H1 (cell line): Measurements from ENCODE around the gene CST5.

Experiments
- ATF2 ChIP-seq: IDR thresholded peaks from 2 replicates; pipeline ENCODE4 v1.6.1; 2012; ENCODE audit warnings: low read length, inconsistent platforms
- CHD2 ChIP-seq: IDR thresholded peaks from 2 replicates; pipeline ENCODE4 v1.6.1; 2012; ENCODE audit warnings: low read length, improper control_type of control experiment
- CTBP2 ChIP-seq: IDR thresholded peaks from 2 replicates; pipeline ENCODE4 v1.7.0; 2011; ENCODE audit warnings: borderline replicate concordance, mild to moderate bottlenecking, moderate library complexity, mixed read lengths, low read length; ENCODE audit not compliant: insufficient read depth, insufficient read length
- CTCF ChIP-seq, 3 experiments: IDR thresholded peaks; 1 replicate in 2 of 3; 2 replicates in 1 of 3; pipeline versions ENCODE4 v1.5.1 to v1.6.1; 2011; ENCODE audit warnings: low read length in 3 of 3, mild to moderate bottlenecking in 3 of 3, inconsistent platforms in 2 of 3, low read depth in 1 of 3, moderate library complexity in 1 of 3; ENCODE audit not compliant: insufficient read depth in 1 of 3; ENCODE audit errors: control extremely low read depth in 1 of 3
- EP300 ChIP-seq, 2 experiments: IDR thresholded peaks; 1 replicate in 1 of 2; 2 replicates in 1 of 2; pipeline ENCODE4 v1.6.1; 2011 to 2012; ENCODE audit warnings: low read depth in 2 of 2, low read length in 2 of 2, mild to moderate bottlenecking in 2 of 2, borderline replicate concordance in 1 of 2, inconsistent platforms in 1 of 2, moderate library complexity in 1 of 2
- EZH2 ChIP-seq: fragments of 200-600 bp; sonication (generic); IDR thresholded peaks from 2 replicates; pipeline ENCODE4 v1.7.1; 2012; ENCODE audit warnings: low read depth, mild to moderate bottlenecking, moderate library complexity, low read length, inconsistent platforms; ENCODE audit not compliant: severe bottlenecking
- FOSL1 ChIP-seq: IDR thresholded peaks from 2 replicates; pipeline ENCODE4 v1.6.1; 2011; ENCODE audit warnings: mild to moderate bottlenecking, low read depth, low read length, moderate library complexity; ENCODE audit not compliant: insufficient read depth
- HDAC6 ChIP-seq: IDR thresholded peaks from one replicate; pipeline ENCODE4 v1.7.1; 2012; ENCODE audit warnings: low read depth, mild to moderate bottlenecking, inconsistent platforms, low read length, moderate library complexity
- JUN ChIP-seq: IDR thresholded peaks from 2 replicates; pipeline ENCODE4 v1.6.1; 2011; ENCODE audit warnings: low read depth, mild to moderate bottlenecking, improper control_type of control experiment, low read length
- NRF1 ChIP-seq: IDR thresholded peaks from 2 replicates; pipeline ENCODE4 v1.6.1; 2011; ENCODE audit warnings: mild to moderate bottlenecking, low read depth, low read length, improper control_type of control experiment
- POLR2A ChIP-seq, 2 experiments: IDR thresholded peaks; 1 replicate in 1 of 2; 2 replicates in 1 of 2; pipeline ENCODE4 v1.6.1; 2011; ENCODE audit warnings: low read depth in 2 of 2, low read length in 2 of 2, mild to moderate bottlenecking in 2 of 2; ENCODE audit errors: control extremely low read depth in 1 of 2
- SP1 ChIP-seq: IDR thresholded peaks from 2 replicates; pipeline ENCODE4 v1.6.1; 2011; ENCODE audit warnings: low read depth, low read length

GRCh38 chr20:23907579-23907978 lies 28.0 kb upstream of the CST5 start:
- TF ChIP-seq JUN (no peak), EZH2 (no peak), ATF2 (no peak), SP1 (no peak), NRF1 (no peak), EP300 (IDR thresholded peaks at IDR 0.05; ENCODE audit: borderline replicate concordance in 1 of 2, low read depth in 2 of 2, low read length in 2 of 2) (no peak), CTBP2 (no peak), CTCF (IDR thresholded peaks at IDR 0.05; ENCODE audit: control extremely low read depth in 1 of 3, insufficient read depth in 1 of 3, low read depth in 1 of 3, low read length in 3 of 3) (no peak), FOSL1 (no peak), POLR2A (IDR thresholded peaks at IDR 0.05; ENCODE audit: control extremely low read depth in 1 of 2, low read depth in 2 of 2, low read length in 2 of 2) (no peak), CHD2 (no peak), HDAC6 (no peak)
